Choroid plexus epithelial cell (primary cell): ENCODE results near the gene SLC35F3.

ENCODE experiments used
- DNase-seq: peaks from one replicate; pipeline ENCODE4 v3.0.0-alpha.2; 2010; ENCODE audit warnings: low read depth
- H3K4me3 ChIP-seq: 2 replicates; pipeline ENCODE4 v1.5.1; 2011; ENCODE audit warnings: low read depth, mild to moderate bottlenecking, control low read depth, low read length, moderate library complexity
- TF ChIP-seq, protein P1 (sequence below): conservative IDR thresholded peaks from 2 replicates; pipeline ENCODE4 v1.5.1; 2011; ENCODE audit warnings: low read depth, mild to moderate bottlenecking, control low read depth, inconsistent platforms, low read length, moderate library complexity

The SLC35F3 gene

DNA sequence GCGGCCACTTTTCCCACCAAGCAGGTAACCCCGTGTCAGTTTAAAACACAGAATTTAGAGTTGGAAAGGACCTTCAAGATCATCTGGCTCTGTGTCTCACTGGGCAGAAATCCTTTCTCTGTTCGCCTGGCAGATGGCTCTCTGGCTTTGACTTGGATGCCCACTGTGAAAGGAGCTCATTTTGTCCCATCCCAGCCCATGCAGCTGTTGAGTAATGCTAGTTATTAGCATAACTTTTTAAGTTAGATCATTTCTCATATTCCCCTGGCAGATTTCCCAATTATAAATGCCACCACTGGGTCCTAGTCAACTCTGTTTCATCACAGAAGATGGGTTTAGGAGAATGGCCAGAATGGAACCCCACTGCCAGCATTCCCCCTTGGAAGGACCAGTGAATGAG, 55.9 kb downstream of the SLC35F3 start:
- DNase-seq: no peak
- TF ChIP-seq, protein P1, sequence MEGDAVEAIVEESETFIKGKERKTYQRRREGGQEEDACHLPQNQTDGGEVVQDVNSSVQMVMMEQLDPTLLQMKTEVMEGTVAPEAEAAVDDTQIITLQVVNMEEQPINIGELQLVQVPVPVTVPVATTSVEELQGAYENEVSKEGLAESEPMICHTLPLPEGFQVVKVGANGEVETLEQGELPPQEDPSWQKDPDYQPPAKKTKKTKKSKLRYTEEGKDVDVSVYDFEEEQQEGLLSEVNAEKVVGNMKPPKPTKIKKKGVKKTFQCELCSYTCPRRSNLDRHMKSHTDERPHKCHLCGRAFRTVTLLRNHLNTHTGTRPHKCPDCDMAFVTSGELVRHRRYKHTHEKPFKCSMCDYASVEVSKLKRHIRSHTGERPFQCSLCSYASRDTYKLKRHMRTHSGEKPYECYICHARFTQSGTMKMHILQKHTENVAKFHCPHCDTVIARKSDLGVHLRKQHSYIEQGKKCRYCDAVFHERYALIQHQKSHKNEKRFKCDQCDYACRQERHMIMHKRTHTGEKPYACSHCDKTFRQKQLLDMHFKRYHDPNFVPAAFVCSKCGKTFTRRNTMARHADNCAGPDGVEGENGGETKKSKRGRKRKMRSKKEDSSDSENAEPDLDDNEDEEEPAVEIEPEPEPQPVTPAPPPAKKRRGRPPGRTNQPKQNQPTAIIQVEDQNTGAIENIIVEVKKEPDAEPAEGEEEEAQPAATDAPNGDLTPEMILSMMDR: no peak
- H3K4me3 ChIP-seq: no peak overlapping the region

DNA sequence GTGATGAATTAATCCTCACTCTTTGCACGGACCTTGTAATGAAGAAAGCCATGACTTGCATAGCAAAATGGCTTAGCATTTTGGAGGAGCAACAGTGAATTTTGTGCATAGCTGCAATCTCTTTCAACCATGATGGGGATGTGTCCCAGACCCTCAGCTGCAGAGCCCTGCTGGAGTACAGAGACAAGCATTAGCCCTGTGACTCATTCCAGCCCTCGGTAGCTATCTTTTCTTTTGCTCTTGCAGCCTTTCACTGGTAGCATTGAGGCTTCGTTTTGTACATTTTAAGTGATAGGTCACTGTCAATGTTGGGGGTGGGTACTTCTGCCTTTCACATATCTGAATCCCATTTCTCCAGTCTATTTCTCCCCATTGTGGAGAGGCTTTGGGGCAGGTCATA, 58.4 kb downstream of the SLC35F3 start:
- DNase-seq: no peak
- TF ChIP-seq, protein P1: no peak
- no peak overlapping the region for H3K4me3 ChIP-seq

DNA sequence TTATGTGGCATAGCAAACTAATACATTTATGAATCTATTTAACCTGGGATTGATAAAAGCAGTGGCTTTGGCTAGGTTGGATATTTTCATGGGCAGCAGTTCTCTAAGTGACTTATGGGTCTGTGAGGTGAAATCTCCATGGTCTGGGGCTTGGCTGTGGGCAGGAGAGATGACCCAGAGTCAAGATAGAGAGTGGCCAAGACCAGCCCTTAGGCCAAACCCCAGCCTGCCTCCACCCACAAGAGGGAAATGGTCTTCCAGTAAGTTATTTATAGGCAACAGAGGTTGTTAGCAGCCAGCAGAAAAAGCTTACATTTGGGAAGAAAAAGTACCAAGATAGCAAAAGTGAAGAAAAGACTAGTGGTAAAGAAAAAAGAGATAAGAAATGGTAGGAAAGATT, 61.4 kb downstream of the SLC35F3 start:
- TF ChIP-seq, protein P1: no peak
- H3K4me3 ChIP-seq: no peak overlapping the region

DNA sequence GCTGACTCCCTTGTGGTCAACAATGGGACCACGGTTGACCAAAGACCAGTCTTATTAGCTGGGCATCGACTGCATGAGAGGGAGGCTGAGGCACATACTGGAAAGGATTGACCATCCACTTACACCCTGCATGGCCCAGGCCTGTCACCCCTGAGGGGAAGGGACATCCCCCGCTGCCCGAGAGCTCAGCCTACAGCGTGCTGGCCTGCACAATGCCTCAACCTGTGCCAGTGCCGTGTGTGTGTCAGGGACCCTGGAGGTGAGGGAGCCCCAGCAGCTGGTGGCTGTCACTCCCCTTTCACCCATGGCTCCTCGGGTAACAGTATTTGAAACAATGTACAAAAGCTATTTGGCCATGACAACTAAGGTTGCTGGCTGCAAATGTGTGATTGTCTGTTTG, 67.3 kb downstream of the SLC35F3 start:
- TF ChIP-seq, protein P1: no peak
- no peak for DNase-seq

More for the DNA sequence above, 61.4 kb downstream of the SLC35F3 start:
- no peak for DNase-seq

DNA sequence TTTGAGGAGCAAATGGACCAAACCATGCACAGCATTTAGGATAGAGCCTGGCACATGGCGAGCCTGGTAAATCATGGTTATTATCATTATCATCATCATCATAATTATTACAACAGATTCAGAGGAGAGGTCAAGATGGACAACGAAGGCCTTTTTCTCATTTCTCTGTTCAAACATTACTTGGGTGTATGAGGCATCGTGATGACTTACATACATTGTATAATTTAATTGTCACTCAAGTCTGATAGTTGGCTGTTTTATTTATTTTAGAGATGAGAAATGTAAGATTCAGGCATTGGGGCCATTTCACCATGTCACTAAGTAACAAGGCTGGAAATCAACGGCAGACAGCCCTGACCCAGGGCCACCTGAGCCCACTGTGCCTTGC, 68.1 kb downstream of the SLC35F3 start:
- TF ChIP-seq, protein P1: no peak
- no peak for DNase-seq

More for the DNA sequence above, 67.3 kb downstream of the SLC35F3 start:
- no peak overlapping the region for H3K4me3 ChIP-seq

DNA sequence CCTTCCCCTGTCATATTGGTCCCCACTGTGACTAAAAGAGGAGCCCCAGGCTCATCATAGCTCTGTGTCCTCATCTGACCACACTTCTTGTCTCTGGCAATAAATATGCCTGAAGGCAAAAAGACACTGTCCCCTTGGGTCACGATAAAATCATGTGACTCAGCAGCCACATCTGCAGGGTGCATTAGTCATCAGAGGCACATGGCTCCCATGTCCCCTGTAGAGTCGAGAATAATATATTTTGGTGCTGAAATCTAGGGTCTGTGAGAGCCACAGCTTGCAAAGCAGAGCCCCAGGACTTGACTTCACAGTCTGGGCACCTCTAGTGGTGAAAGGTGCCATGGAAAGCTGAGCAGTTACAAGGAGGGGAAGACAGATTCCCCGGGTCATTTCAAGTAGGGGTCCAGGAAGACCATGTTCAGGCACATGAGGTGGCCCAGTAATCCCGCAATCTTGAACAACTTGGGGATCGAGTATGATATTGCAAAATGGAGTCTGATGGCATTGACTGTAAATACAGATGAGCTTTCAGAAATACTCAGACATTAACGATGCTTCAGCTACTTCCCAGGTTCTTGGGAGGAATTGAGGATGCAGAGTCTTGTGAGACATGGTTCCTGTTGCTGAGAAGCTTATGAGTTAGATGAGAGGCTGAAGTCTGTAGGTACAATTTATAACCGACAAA, 68.6 kb downstream of the SLC35F3 start:
- TF ChIP-seq, protein P1: no peak
- DNase-seq: no peak
- H3K4me3 ChIP-seq: no peak overlapping the region

More for the DNA sequence above, 68.1 kb downstream of the SLC35F3 start:
- H3K4me3 ChIP-seq: no peak overlapping the region

DNA sequence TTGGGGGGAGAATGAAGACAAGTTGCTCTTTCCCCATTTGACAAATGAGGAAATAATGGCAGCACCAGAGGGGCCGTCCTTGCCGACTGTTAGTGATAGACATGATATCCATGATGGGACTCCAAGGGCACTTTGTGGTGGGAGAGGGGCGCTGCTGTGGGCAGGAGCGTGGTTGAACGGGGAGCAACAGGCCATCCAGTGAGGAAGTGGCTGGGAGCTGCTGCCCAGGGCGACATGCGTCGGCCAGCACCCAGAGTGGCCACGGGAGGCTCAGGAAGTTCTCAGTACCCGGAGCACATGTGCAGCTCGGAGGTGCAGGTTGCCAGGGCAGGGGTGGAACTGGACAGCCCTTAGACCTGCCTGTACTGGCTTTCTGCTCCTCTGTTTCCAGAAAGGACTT, 71.0 kb downstream of the SLC35F3 start:
- TF ChIP-seq, protein P1: no peak
- no peak for DNase-seq
- H3K4me3 ChIP-seq: no peak overlapping the region
